H9 (cell line): ENCODE results near the gene ATAD5. TPM values are rescaled to one million over a fixed set of nuclear protein-coding genes. Genes with fewer than 3 reads are reported as not detected.

ENCODE experiments used
- DNase-seq: peaks from one replicate; pipeline ENCODE4 v3.0.0-alpha.2; 2017
- H2AFZ ChIP-seq: one replicate; pipeline ENCODE4 v1.6.1; 2013; ENCODE audit warnings: mild to moderate bottlenecking, low read length, control low read depth, moderate library complexity
- H2AK5ac ChIP-seq: 2 replicates; pipeline ENCODE4 v1.6.1; 2013; ENCODE audit warnings: low read length, control low read depth, mixed read lengths; ENCODE audit not compliant: insufficient read length
- H2BK120ac ChIP-seq: one replicate; pipeline ENCODE4 v1.6.1; 2013; ENCODE audit warnings: low read depth, mild to moderate bottlenecking, low read length, control low read depth, inconsistent platforms; ENCODE audit not compliant: poor library complexity, severe bottlenecking
- H2BK12ac ChIP-seq: 2 replicates; pipeline ENCODE4 v1.6.1; 2013; ENCODE audit warnings: low read length, control low read depth, mixed read lengths, low read depth; ENCODE audit not compliant: insufficient read length
- H2BK15ac ChIP-seq: 2 replicates; pipeline ENCODE4 v1.6.1; 2013; ENCODE audit warnings: low read depth, low read length, control low read depth
- H2BK20ac ChIP-seq: one replicate; pipeline ENCODE4 v1.6.1; 2013; ENCODE audit warnings: low read depth, mild to moderate bottlenecking, low read length, control low read depth, inconsistent platforms; ENCODE audit not compliant: poor library complexity, severe bottlenecking
- H2BK5ac ChIP-seq: 2 replicates; pipeline ENCODE4 v1.6.1; 2013; ENCODE audit warnings: low read length, control low read depth, mixed read lengths; ENCODE audit not compliant: insufficient read length
- H3K14ac ChIP-seq: 2 replicates; pipeline ENCODE4 v1.6.1; 2013; ENCODE audit warnings: low read length, control low read depth; ENCODE audit not compliant: insufficient read depth
- H3K18ac ChIP-seq: 2 replicates; pipeline ENCODE4 v1.6.1; 2013; ENCODE audit warnings: low read depth, mild to moderate bottlenecking, mixed read lengths, low read length, control low read depth; ENCODE audit not compliant: insufficient read length
- H3K23ac ChIP-seq: 2 replicates; pipeline ENCODE4 v1.6.1; 2013; ENCODE audit warnings: low read length, control low read depth, mixed read lengths, low read depth; ENCODE audit not compliant: insufficient read length
- H3K23me2 ChIP-seq: 2 replicates; pipeline ENCODE4 v1.6.1; 2013; ENCODE audit warnings: low read depth, mild to moderate bottlenecking, mixed read lengths, low read length, control low read depth; ENCODE audit not compliant: insufficient read length, poor library complexity, severe bottlenecking
- H3K27ac ChIP-seq: 2 replicates; pipeline ENCODE4 v1.5.1; 2013; ENCODE audit warnings: low read length, control low read depth, mixed read lengths, low read depth; ENCODE audit not compliant: insufficient read length
- H3K27me3 ChIP-seq: 2 replicates; pipeline ENCODE4 v1.6.1; 2013; ENCODE audit warnings: low read length, control low read depth, inconsistent platforms; ENCODE audit not compliant: insufficient read depth
- H3K4ac ChIP-seq: 2 replicates; pipeline ENCODE4 v1.6.1; 2013; ENCODE audit warnings: low read depth, mild to moderate bottlenecking, control low read depth, inconsistent platforms, low read length, moderate library complexity
- H3K4me1 ChIP-seq: 2 replicates; pipeline ENCODE4 v1.6.1; 2013; ENCODE audit warnings: low read length, control low read depth, inconsistent platforms; ENCODE audit not compliant: insufficient read depth
- H3K4me2 ChIP-seq: 2 replicates; pipeline ENCODE4 v1.6.1; 2013; ENCODE audit warnings: low read length, control low read depth, mixed read lengths; ENCODE audit not compliant: insufficient read length, insufficient read depth
- H3K56ac ChIP-seq: 2 replicates; pipeline ENCODE4 v1.6.1; 2013; ENCODE audit warnings: low read depth, mild to moderate bottlenecking, mixed read lengths, low read length, control low read depth; ENCODE audit not compliant: insufficient read length
- H3K79me1 ChIP-seq: 2 replicates; pipeline ENCODE4 v1.6.1; 2013; ENCODE audit warnings: low read depth, mild to moderate bottlenecking, moderate library complexity, low read length, control low read depth, inconsistent platforms; ENCODE audit not compliant: insufficient read depth, poor library complexity, severe bottlenecking
- H3K79me2 ChIP-seq: 2 replicates; pipeline ENCODE4 v1.6.1; 2013; ENCODE audit warnings: low read length, control low read depth, inconsistent platforms; ENCODE audit not compliant: insufficient read depth
- H3K9ac ChIP-seq: 2 replicates; pipeline ENCODE4 v1.6.1; 2013; ENCODE audit warnings: low read length, control low read depth, mixed read lengths; ENCODE audit not compliant: insufficient read length; ENCODE audit errors: extremely low read depth
- H3K9me3 ChIP-seq: one replicate; pipeline ENCODE4 v1.6.1; 2013; ENCODE audit warnings: low read depth, low read length, inconsistent platforms; ENCODE audit not compliant: control insufficient read depth
- H3T11ph ChIP-seq: one replicate; pipeline ENCODE4 v1.6.1; 2013; ENCODE audit warnings: mild to moderate bottlenecking, low read length, control low read depth, inconsistent platforms
- H4K20me1 ChIP-seq: one replicate; pipeline ENCODE4 v1.6.1; 2013; ENCODE audit not compliant: control insufficient read depth, insufficient read length, insufficient read depth
- H4K5ac ChIP-seq: 2 replicates; pipeline ENCODE4 v1.6.1; 2013; ENCODE audit warnings: low read depth, mild to moderate bottlenecking, mixed read lengths, low read length, control low read depth; ENCODE audit not compliant: insufficient read length
- H4K8ac ChIP-seq: replicated peaks from 2 replicates; pipeline ENCODE4 v1.6.1; 2013; ENCODE audit warnings: low read length, control low read depth, mixed read lengths, low read depth; ENCODE audit not compliant: insufficient read length
- H4K91ac ChIP-seq: 2 replicates; pipeline ENCODE4 v1.6.1; 2013; ENCODE audit warnings: low read depth, mild to moderate bottlenecking, moderate library complexity, mixed read lengths, low read length, control low read depth; ENCODE audit not compliant: insufficient read length
- H3K27ac Mint-ChIP-seq, 3 experiments: 2 replicates in 2 of 3; 3 replicates in 1 of 3; pipeline ENCODE4 v1.8.0; 2020 to 2021; ENCODE audit warnings: mixed read lengths in 3 of 3, mild to moderate bottlenecking in 1 of 3, moderate library complexity in 1 of 3
- H3K27me3 Mint-ChIP-seq: 2 replicates; pipeline ENCODE4 v1.8.0; 2021; ENCODE audit warnings: low read depth, mild to moderate bottlenecking, moderate library complexity, mixed read lengths
- H3K36me3 Mint-ChIP-seq, 3 experiments: 2 replicates in 2 of 3; 3 replicates in 1 of 3; pipeline ENCODE4 v1.8.0; 2020 to 2021; ENCODE audit warnings: low read depth in 3 of 3, mixed read lengths in 3 of 3; ENCODE audit not compliant: insufficient read depth in 1 of 3
- H3K4me1 Mint-ChIP-seq, 2 experiments: 2 replicates each; pipeline ENCODE4 v1.8.0; 2020; ENCODE audit warnings: mixed read lengths in 2 of 2
- H3K4me3 Mint-ChIP-seq, 2 experiments: 2 replicates in 1 of 2; 3 replicates in 1 of 2; pipeline ENCODE4 v1.8.0; 2020 to 2021; ENCODE audit warnings: mild to moderate bottlenecking in 2 of 2, mixed read lengths in 2 of 2, moderate library complexity in 1 of 2
- H3K9me3 Mint-ChIP-seq, 2 experiments: 2 replicates in 1 of 2; 3 replicates in 1 of 2; pipeline ENCODE4 v1.8.0; 2020; ENCODE audit warnings: mild to moderate bottlenecking in 2 of 2, mixed read lengths in 2 of 2, moderate library complexity in 1 of 2
- WGBS: extraction: QIAGEN DNeasy Blood & Tissue Kit; methylation state at CpG from one replicate; pipeline ENCODE4 v1.1.7; 2013; ENCODE audit warnings: missing lambda C conversion rate, low lambda C conversion rate, mixed read lengths; ENCODE audit not compliant: insufficient read length; ENCODE audit errors: extremely low coverage; 5-methylcytosine and 5-hydroxymethylcytosine counted together
- total RNA-seq: library from RNA; stranded (reverse); gene quantifications from 2 replicates; pipeline ENCODE4 v1.2.1, GENCODE V29; 2021
- TF ChIP-seq, protein P1 (sequence below): fragments of 200-600 bp; sonication (generic); conservative IDR thresholded peaks from 3 replicates; pipeline ENCODE4 v1.8.0; 2021; ENCODE audit warnings: antibody characterized with exemption, mild to moderate bottlenecking

The ATAD5 gene
- total RNA-seq, 1 experiment from 2014 or later: 27.0 TPM

DNA sequence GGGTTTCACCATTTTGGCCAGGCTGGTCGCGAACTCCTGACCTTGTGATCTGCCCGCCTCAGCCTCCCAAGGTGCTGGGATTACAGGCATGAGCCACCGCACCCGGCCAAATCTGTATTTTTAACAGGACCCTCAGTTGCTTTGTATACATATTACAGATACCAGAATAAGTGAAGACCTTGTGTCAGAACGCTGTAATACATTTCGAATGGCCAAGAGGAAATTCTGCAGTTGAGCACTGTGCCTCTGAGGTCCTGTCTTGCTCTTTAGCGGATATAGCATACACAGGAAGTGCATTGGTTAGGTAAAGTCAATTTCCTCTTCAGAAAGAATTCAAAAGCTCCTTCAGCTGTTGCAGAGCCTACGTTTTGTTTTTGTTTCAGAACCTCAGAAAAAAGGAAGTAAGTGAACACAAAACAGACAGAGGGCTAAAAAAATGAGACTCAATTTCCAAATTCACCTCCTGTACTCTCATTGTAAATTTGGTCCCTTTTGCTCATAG is 22.9 kb upstream of the ATAD5 start:
- Mint-ChIP-seq H3K4me1 (peaks cover 16 to 22% of the 10 kb centered on the region in 2 experiments), H3K27me3 (no peaks in the 10 kb centered on the region), H3K36me3 (peaks cover 4 to 24% (median 16%) of the 10 kb centered on the region in 3 experiments), H3K9me3 (no peaks in the 10 kb centered on the region), H3K27ac (peak overlapping the region; percentile 44 to 82 (median 62); a peak in 2 of 7 replicates), H3K4me3 (no peak overlapping the region)
- Histone ChIP-seq H3K23me2 (no peaks in the 10 kb centered on the region), H3K4ac (no peak overlapping the region), H2BK120ac (no peak overlapping the region), H3T11ph (no peak overlapping the region), H3K27ac (no peak overlapping the region), H3K79me1 (peaks cover 3% of the 10 kb centered on the region), H3K27me3 (no peaks in the 10 kb centered on the region), H2BK12ac (no peak overlapping the region), H4K91ac (no peak overlapping the region), H4K20me1 (no peaks in the 10 kb centered on the region), H3K9me3 (no peaks in the 10 kb centered on the region), H3K23ac (no peak overlapping the region), H3K4me2 (no peak overlapping the region), H3K56ac (no peak overlapping the region), H3K79me2 (no peaks in the 10 kb centered on the region), H3K14ac (no peak overlapping the region), H3K18ac (no peak overlapping the region), H4K5ac (no peak overlapping the region), H3K9ac (no peak overlapping the region), H4K8ac (no peak overlapping the region), H3K4me1 (no peaks in the 10 kb centered on the region), H2BK15ac (no peak overlapping the region), H2AK5ac (no peak overlapping the region), H2BK20ac (no peak overlapping the region), H2BK5ac (no peak overlapping the region), H2AFZ (no peak overlapping the region)
- TF ChIP-seq, protein P1, sequence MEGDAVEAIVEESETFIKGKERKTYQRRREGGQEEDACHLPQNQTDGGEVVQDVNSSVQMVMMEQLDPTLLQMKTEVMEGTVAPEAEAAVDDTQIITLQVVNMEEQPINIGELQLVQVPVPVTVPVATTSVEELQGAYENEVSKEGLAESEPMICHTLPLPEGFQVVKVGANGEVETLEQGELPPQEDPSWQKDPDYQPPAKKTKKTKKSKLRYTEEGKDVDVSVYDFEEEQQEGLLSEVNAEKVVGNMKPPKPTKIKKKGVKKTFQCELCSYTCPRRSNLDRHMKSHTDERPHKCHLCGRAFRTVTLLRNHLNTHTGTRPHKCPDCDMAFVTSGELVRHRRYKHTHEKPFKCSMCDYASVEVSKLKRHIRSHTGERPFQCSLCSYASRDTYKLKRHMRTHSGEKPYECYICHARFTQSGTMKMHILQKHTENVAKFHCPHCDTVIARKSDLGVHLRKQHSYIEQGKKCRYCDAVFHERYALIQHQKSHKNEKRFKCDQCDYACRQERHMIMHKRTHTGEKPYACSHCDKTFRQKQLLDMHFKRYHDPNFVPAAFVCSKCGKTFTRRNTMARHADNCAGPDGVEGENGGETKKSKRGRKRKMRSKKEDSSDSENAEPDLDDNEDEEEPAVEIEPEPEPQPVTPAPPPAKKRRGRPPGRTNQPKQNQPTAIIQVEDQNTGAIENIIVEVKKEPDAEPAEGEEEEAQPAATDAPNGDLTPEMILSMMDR: no peak
- WGBS: no CpG with 5 or more reads among the region's 9 CpGs
- DNase-seq: no peak
